ENCODE data around the gene NFKBIE. TPM values are rescaled to one million over a fixed set of nuclear protein-coding genes. Genes with fewer than 3 reads are reported as not detected.

The NFKBIE gene
- total RNA-seq, 1 experiment from 2014 or later: 7.6 TPM

DNA sequence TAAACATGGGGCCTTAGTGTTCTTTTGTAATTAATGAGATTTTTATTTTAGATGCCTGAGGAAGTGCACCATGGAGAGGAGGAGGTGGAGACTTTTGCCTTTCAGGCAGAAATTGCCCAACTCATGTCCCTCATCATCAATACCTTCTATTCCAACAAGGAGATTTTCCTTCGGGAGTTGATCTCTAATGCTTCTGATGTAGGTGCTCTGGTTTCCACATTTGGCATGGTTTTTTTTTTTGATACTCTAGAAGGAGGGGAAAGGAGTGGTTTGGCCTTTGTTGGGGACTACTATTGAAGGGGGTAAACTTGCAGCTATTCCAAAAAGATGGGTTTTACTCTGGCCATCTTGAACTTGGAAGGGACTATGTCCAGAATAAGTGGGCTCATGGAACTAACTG, 16.8 kb downstream of the NFKBIE start:
- H3K36me3 ChIP-seq (ENCODE audit: control insufficient read depth in 1 of 2, insufficient read depth in 2 of 2, low read length in 2 of 2): peaks cover 50 to 64% of the 10 kb centered on the region in 2 experiments
- no peak overlapping the region for H2AFZ ChIP-seq (ENCODE audit: low read depth, low read length, poor library complexity, severe bottlenecking)
- POLR2A ChIA-PET: interaction anchor here (1.2 to 4.0 kb wide), 2 partner anchors 7 to 11 kb away, joined by 4 to 74 read pairs; partner anchors contain the start of gene SLC35B2
- intact Hi-C loops (cut with micrococcal nuclease): no loop called here
- no peaks in the 10 kb centered on the region for H3K9me2 ChIP-seq (ENCODE audit: insufficient read depth)
- BruUV-seq (replicated peaks): no TSS peak
- H3K4me1 ChIP-seq (ENCODE audit: control insufficient read depth in 1 of 2, insufficient read depth in 2 of 2, low read length in 2 of 2): peaks cover 10 to 34% of the 10 kb centered on the region in 2 experiments
- peak overlapping the region; percentile 83 for H3K4me2 ChIP-seq (ENCODE audit: low read length)
- H3K27ac ChIP-seq (ENCODE audit: low read depth, low read length): peak overlapping the region; percentile 82; the same call in 1 of the 2 replicates
- TF ChIP-seq CBX3 (IDR thresholded peaks at IDR 0.05; ENCODE audit: low read depth): no peak
- no peak for TF ChIP-seq TCF7L2 (IDR thresholded peaks at IDR 0.05; ENCODE audit: borderline replicate concordance, extremely low read depth, insufficient read depth, insufficient read length)
- no peak for TF ChIP-seq EGR1 (IDR thresholded peaks at IDR 0.05; ENCODE audit: low read depth)
- no peak for TF ChIP-seq YY1 (IDR thresholded peaks at IDR 0.05; ENCODE audit: extremely low read depth, insufficient replicate concordance, low read depth, low read length)
- TF ChIP-seq POLR2AphosphoS5 (IDR thresholded peaks at IDR 0.05; ENCODE audit: low read depth, low read length): no peak
- no peak for TF ChIP-seq JUND (IDR thresholded peaks at IDR 0.05)
- TF ChIP-seq, protein P1, sequence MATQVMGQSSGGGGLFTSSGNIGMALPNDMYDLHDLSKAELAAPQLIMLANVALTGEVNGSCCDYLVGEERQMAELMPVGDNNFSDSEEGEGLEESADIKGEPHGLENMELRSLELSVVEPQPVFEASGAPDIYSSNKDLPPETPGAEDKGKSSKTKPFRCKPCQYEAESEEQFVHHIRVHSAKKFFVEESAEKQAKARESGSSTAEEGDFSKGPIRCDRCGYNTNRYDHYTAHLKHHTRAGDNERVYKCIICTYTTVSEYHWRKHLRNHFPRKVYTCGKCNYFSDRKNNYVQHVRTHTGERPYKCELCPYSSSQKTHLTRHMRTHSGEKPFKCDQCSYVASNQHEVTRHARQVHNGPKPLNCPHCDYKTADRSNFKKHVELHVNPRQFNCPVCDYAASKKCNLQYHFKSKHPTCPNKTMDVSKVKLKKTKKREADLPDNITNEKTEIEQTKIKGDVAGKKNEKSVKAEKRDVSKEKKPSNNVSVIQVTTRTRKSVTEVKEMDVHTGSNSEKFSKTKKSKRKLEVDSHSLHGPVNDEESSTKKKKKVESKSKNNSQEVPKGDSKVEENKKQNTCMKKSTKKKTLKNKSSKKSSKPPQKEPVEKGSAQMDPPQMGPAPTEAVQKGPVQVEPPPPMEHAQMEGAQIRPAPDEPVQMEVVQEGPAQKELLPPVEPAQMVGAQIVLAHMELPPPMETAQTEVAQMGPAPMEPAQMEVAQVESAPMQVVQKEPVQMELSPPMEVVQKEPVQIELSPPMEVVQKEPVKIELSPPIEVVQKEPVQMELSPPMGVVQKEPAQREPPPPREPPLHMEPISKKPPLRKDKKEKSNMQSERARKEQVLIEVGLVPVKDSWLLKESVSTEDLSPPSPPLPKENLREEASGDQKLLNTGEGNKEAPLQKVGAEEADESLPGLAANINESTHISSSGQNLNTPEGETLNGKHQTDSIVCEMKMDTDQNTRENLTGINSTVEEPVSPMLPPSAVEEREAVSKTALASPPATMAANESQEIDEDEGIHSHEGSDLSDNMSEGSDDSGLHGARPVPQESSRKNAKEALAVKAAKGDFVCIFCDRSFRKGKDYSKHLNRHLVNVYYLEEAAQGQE (IDR thresholded peaks at IDR 0.05; ENCODE audit: low read depth): no peak
- no peak for TF ChIP-seq CEBPB (IDR thresholded peaks at IDR 0.05; ENCODE audit: low read depth)
- TF ChIP-seq ZNF274 (IDR thresholded peaks at IDR 0.05; ENCODE audit: low read depth, low read length): no peak
- no peak for TF ChIP-seq SIN3A (IDR thresholded peaks at IDR 0.05; ENCODE audit: low read depth)
- TF ChIP-seq, protein P2, sequence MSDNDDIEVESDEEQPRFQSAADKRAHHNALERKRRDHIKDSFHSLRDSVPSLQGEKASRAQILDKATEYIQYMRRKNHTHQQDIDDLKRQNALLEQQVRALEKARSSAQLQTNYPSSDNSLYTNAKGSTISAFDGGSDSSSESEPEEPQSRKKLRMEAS (IDR thresholded peaks at IDR 0.05): no peak
- TF ChIP-seq SP1 (IDR thresholded peaks at IDR 0.05; ENCODE audit: low read depth): no peak
- no peak for TF ChIP-seq POLR2A (IDR thresholded peaks at IDR 0.05; ENCODE audit: borderline replicate concordance, extremely low read depth, insufficient read depth, insufficient read length)
- RAD21 ChIA-PET (ENCODE audit: low non-redundant PET in 1 of 2, low total read pairs in 2 of 2, uncharacterized antibody in 2 of 2, unreplicated experiment in 2 of 2): no interaction called here
- peak overlapping the region; percentile 82 to 100 for H3K4me3 ChIP-seq (replicated peaks in 1 of 2; ENCODE audit: low read depth in 1 of 2, low read length in 2 of 2)
- no peaks in the 10 kb centered on the region for H3K27me3 ChIP-seq (ENCODE audit: insufficient read depth, low read length)
- peaks cover 65% of the 10 kb centered on the region for H3K79me2 ChIP-seq (ENCODE audit: insufficient read depth, low read length)
- H3K9ac ChIP-seq (ENCODE audit: low read length): peak overlapping the region; percentile 95
- CTCF ChIA-PET: no interaction called here
- peaks cover 56% of the 10 kb centered on the region for H4K20me1 ChIP-seq (ENCODE audit: insufficient read depth)
- no peak for ATAC-seq
- DNase-seq (ENCODE audit: low read depth, low spot score): no peak
- no peaks in the 10 kb centered on the region for H3K9me3 ChIP-seq (ENCODE audit: control insufficient read depth in 1 of 2, insufficient read depth in 1 of 2, low read depth in 1 of 2, low read length in 2 of 2)

Data from HCT116 (cell line).